Ovary (tissue), 9 donors: ENCODE measurements around the gene CCDC27. TPM values are rescaled to one million over a fixed set of nuclear protein-coding genes. Genes with fewer than 3 reads are reported as not detected.
A peak's percentile ranks its signal among the peaks of the same experiment; 100 is the strongest.

Experiments used
- DNase-seq, 5 donors: peaks; one replicate each; pipeline ENCODE4 v3.0.0-alpha.2; 2019 to 2020
- H3K27ac ChIP-seq, 2 donors: fragments of 200-600 bp; one replicate each; pipeline versions ENCODE4 v1.5.1 to v1.8.0; 2019 to 2022
- H3K27me3 ChIP-seq: fragments of 200-600 bp; one replicate; pipeline ENCODE4 v1.8.0; 2022
- H3K36me3 ChIP-seq: fragments of 200-600 bp; sonication (generic); one replicate; pipeline ENCODE4 v1.5.1; 2019
- H3K4me1 ChIP-seq: one replicate; pipeline ENCODE4 v1.8.1; 2013; ENCODE audit warnings: mild to moderate bottlenecking, moderate library complexity; ENCODE audit not compliant: insufficient read depth
- H3K4me3 ChIP-seq: fragments of 200-600 bp; sonication (generic); one replicate; pipeline ENCODE4 v1.5.1; 2017
- H3K9me3 ChIP-seq, 2 donors: fragments of 200-600 bp in 1 of 2; sonication (generic) in 1 of 2; one replicate each; pipeline versions ENCODE4 v1.5.1 to v1.8.1; 2013 to 2019; ENCODE audit warnings: mild to moderate bottlenecking in 1 of 2, moderate library complexity in 1 of 2
- EP300 ChIP-seq: sonication (generic); formaldehyde crosslinking; IDR thresholded peaks from one replicate; pipeline ENCODE4 v1.6.1; 2017; ENCODE audit warnings: antibody characterized with exemption
- POLR2A ChIP-seq: fragments of 450-650 bp; IDR thresholded peaks from one replicate; pipeline ENCODE4 v1.6.1; 2017; ENCODE audit warnings: antibody characterized with exemption, mild to moderate bottlenecking, moderate library complexity
- WGBS, 3 donors: extraction: QIAGEN DNeasy Blood & Tissue Kit in 1 of 3; methylation state at CpG; one replicate each; pipeline versions ENCODE4 v1.1.5 to v1.1.7; 2013 to 2017; 5-methylcytosine and 5-hydroxymethylcytosine counted together
- intact Hi-C, 4 donors: fragments of 100-400 bp; cut with DNase I; formaldehyde crosslinking; loops; one replicate each; pipeline versions ENCODE4 v1.11.0 to v1.15.1; 2022 to 2023
- polyA plus RNA-seq, 2 donors: library from polyadenylated mRNA; stranded (reverse); fragments of 200-250 nt in 1 of 2; fragments of 350-450 nt in 1 of 2; fragmentation: Illumina TruSeq in 1 of 2; extraction: RNeasy Lipid Tissue Mini Kit (QIAGEN cat#74804) in 1 of 2; gene quantifications; one replicate each; pipeline ENCODE4 v1.2.3, GENCODE V29; 2013 to 2014
- total RNA-seq, 7 donors: library from RNA; depleted of rRNA in 2 of 7; stranded (reverse); fragments of >200 nt in 2 of 7; fragmentation: NEBNext Ultra II Directional in 3 of 7; extraction: Animal tissue kit (Norgen Biotek cat#: 25700) in 3 of 7; gene quantifications; one replicate each; pipeline versions ENCODE4 v1.1.0 to v1.2.4, GENCODE V29; 2016 to 2023
- TF ChIP-seq, protein P1 (sequence below), 3 donors: fragments of 450-650 bp in 2 of 3; fragments of 200-600 bp in 1 of 3; IDR thresholded peaks; one replicate each; pipeline versions ENCODE4 v1.5.1 to v1.8.0; 2016 to 2022; ENCODE audit warnings: antibody characterized with exemption in 3 of 3, mild to moderate bottlenecking in 1 of 3
- donor health status: DM: no; HTN: no; CAD: no; lungs with moderate emphysema.
- donor health status: DM: no; HTN: no; CAD: no.
- donor health status: Bipolar disorder and iron deficiency.
- donor health status: DM: yes; HTN: yes; CAD: no.
- donor health status: DM: no; HTN: no; CAD: no.
- donor health status: DM: yes; HTN: yes; CAD: no.

The CCDC27 gene
- total and polyA plus RNA-seq, 9 donors = 0.05 TPM; not detected in 8

GRCh38 chr1:3745071-3745470 lies 7.2 kb upstream of the CCDC27 start:
- no peak overlapping the region for H3K27ac ChIP-seq
- no peaks in the 10 kb centered on the region for H3K36me3 ChIP-seq
- WGBS, 3 donors = 89 to 93% (median 92%) methylated on average over 12 of the region's 12 CpGs
- H3K27me3 ChIP-seq = no peaks in the 10 kb centered on the region
- no peaks in the 10 kb centered on the region for H3K9me3 ChIP-seq
- DNase-seq = peak in 1 of 5 donors; percentile 30
- TF ChIP-seq, protein P1, sequence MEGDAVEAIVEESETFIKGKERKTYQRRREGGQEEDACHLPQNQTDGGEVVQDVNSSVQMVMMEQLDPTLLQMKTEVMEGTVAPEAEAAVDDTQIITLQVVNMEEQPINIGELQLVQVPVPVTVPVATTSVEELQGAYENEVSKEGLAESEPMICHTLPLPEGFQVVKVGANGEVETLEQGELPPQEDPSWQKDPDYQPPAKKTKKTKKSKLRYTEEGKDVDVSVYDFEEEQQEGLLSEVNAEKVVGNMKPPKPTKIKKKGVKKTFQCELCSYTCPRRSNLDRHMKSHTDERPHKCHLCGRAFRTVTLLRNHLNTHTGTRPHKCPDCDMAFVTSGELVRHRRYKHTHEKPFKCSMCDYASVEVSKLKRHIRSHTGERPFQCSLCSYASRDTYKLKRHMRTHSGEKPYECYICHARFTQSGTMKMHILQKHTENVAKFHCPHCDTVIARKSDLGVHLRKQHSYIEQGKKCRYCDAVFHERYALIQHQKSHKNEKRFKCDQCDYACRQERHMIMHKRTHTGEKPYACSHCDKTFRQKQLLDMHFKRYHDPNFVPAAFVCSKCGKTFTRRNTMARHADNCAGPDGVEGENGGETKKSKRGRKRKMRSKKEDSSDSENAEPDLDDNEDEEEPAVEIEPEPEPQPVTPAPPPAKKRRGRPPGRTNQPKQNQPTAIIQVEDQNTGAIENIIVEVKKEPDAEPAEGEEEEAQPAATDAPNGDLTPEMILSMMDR (IDR thresholded peaks at IDR 0.05) = no peak
- TF ChIP-seq EP300 (no peak), POLR2A (no peak)
- no peak overlapping the region for H3K4me3 ChIP-seq
- intact Hi-C loops = no loop called here
- peaks cover 14% of the 10 kb centered on the region for H3K4me1 ChIP-seq

DNA sequence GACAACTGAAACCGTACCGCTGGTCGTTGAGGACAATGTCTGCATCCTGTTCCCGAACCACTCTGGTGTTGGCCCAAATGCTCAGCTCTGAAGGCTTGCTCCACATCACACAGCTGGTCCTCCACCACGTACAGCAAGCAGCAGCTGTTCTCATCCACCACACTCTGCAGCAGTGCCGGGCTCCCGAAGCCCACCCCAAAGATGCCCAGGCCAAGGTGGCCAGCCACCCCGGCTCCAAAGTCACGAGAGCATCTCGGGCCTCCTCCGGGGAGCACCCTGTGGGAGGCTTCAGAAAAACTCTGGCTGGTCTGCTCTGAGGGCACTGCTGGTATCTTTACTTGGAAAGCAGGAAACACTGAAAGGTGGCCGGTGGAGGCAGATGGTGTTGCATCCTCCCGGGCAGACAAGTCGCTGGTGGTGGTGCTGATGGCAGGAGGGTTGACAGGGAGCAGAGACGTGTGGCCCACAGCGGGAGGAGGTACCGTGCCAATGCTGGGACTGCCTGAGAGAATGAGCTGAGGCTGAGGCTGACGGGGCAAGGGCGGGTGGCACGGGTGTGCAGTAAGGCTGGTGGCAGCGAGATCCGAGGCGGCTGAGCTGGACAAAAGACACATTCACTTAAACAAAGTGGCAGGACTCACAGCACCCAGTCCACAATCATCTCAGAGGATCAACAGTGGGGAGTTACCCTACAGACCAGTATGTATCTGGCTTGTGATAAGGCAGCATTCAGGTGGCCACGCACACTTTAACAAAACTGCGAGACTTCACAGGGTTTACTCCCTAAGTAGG lies 6.5 kb upstream of the CCDC27 start:
- Histone ChIP-seq H3K27me3 (no peaks in the 10 kb centered on the region), H3K4me1 (peaks cover 14% of the 10 kb centered on the region), H3K36me3 (no peaks in the 10 kb centered on the region), H3K9me3 (no peaks in the 10 kb centered on the region), H3K27ac (no peak overlapping the region), H3K4me3 (no peak overlapping the region)
- TF ChIP-seq POLR2A (no peak), EP300 (no peak)
- TF ChIP-seq, protein P1 (IDR thresholded peaks at IDR 0.05) = no peak
- peak in 1 of 5 donors; percentile 35 for DNase-seq
- 80 to 85% (median 81%) methylated on average over 25 of the region's 25 CpGs for WGBS, 3 donors
- intact Hi-C loops = no loop called here

DNA sequence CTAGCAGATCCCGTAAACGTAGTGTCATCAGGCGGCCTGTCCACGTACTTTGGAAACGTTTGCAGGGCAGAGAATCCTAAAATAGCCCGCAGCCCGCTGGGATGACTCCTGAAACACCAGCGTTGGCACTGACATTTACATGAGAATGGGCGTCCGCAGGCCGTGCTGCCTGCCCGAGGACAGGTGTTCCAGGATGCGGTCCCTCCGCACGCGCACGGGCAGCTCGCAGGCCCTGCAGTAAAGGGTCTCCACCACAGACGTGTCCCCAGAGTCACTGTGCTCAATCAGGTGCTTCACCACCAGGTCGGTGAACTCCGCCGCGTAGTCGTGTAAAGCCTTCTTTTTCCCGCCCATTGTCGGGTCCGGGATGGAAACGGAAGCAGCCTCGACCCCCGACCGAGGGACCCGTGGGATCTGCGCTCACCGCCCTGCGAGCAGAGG lies 5.8 kb upstream of the CCDC27 start:
- Histone ChIP-seq H3K27ac (peak overlapping the region in 1 of 2 donors; percentile 71), H3K4me3 (peak overlapping the region; percentile 78), H3K9me3 (no peaks in the 10 kb centered on the region), H3K27me3 (no peaks in the 10 kb centered on the region), H3K36me3 (no peaks in the 10 kb centered on the region), H3K4me1 (peaks cover 14% of the 10 kb centered on the region)
- peak in 1 of 5 donors; percentile 39 for DNase-seq
- TF ChIP-seq POLR2A (no peak), EP300 (no peak)
- TF ChIP-seq, protein P1 (IDR thresholded peaks at IDR 0.05) = no peak
- intact Hi-C loops = no loop called here
- 18 to 24% (median 19%) methylated on average over 35 of the region's 35 CpGs for WGBS, 3 donors

DNA sequence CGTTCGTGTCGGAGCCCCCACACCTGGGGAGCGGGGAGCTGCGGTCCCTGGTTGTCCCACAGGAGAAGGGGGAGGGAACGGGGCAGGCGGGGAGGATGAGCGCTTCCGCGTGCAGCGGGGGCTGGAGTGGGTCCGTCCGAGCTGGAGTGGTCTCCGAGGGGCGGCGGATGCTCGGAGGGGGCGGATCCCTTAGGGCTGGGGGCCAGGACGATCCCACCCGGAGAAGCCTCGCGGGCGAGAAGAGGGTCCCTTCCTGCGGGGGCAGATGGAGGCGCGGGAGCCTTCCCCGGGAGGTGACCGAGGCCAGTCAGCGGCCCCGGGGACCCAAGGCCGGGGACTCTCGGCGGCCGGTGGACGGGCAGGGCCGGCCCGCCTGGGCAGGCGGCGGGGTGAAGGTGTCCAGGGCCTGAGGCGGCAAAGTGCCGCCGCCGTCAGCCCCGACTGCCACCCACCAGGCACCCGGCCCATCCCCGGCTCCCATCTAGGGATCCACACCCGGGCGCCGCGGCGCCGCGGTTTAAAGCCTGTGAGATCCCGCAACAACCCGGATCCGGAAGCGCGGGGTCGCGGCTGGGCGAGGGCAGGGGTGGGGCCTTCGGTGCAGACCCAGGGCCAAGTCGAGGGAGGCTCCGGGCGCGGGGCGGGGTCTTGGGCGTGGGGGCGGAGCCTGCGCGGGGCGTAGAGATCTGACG lies 5.3 kb upstream of the CCDC27 start:
- TF ChIP-seq, protein P1 (IDR thresholded peaks at IDR 0.05) = no peak
- TF ChIP-seq EP300 = no peak
- no peak for TF ChIP-seq POLR2A
- H3K4me3 ChIP-seq = peak overlapping the region; percentile 78
- DNase-seq = peak; percentile 84 to 92 (median 87)
- H3K9me3 ChIP-seq = no peaks in the 10 kb centered on the region
- no peaks in the 10 kb centered on the region for H3K27me3 ChIP-seq
- H3K4me1 ChIP-seq = peaks cover 14% of the 10 kb centered on the region
- 1 to 3% (median 1%) methylated on average over 29 to 73 of the region's 73 CpGs for WGBS, 3 donors
- intact Hi-C loops = no loop called here
- H3K36me3 ChIP-seq = no peaks in the 10 kb centered on the region
- peak overlapping the region; percentile 62 to 71 for H3K27ac ChIP-seq
